Inferior parietal cortex (tissue), 1 donor: ENCODE data around the gene TMEM9.

Source experiments
- DNase-seq: peaks from one replicate; pipeline ENCODE4 v3.0.0-alpha.2; 2016; ENCODE audit errors: extremely low spot score

Gene TMEM9

GRCh38 chr1:201154389-201155165, at the start of gene TMEM9:
TMEM9 (minus strand) TSS chr1:201154474; CDS start chr1:201153923, 551 bp downstream.
- DNase-seq = peak; percentile 97

GRCh38 chr1:201198598-201198997, 44.3 kb upstream of the TMEM9 start:
- no peak for DNase-seq

- no peak for DNase-seq
Observed at GRCh38 chr1:201194046-201194445, 39.8 kb upstream of the TMEM9 start.

- no peak for DNase-seq
Observed at GRCh38 chr1:201192261-201192788, 38.1 kb upstream of the TMEM9 start.

- no peak for DNase-seq
Observed at GRCh38 chr1:201191653-201192260, 37.5 kb upstream of the TMEM9 start.

- no peak for DNase-seq
Observed at GRCh38 chr1:201190624-201191051, 36.4 kb upstream of the TMEM9 start, which contains the start of gene IGFN1. IGFN1 (plus strand) TSS chr1:201190824; CDS start chr1:201193294, 2,470 bp downstream.

- no peak for DNase-seq
Observed at GRCh38 chr1:201190005-201190404, 35.7 kb upstream of the TMEM9 start.

- no peak for DNase-seq
Observed at GRCh38 chr1:201189085-201189484, 34.8 kb upstream of the TMEM9 start.

- no peak for DNase-seq
Observed at GRCh38 chr1:201186192-201186591, 31.9 kb upstream of the TMEM9 start.

- DNase-seq = no peak
Observed at GRCh38 chr1:201185527-201186128, 31.4 kb upstream of the TMEM9 start.

- no peak for DNase-seq
Observed at GRCh38 chr1:201185123-201185453, 30.8 kb upstream of the TMEM9 start.

- DNase-seq = peak; percentile 27
Observed at GRCh38 chr1:201184307-201185122, 30.2 kb upstream of the TMEM9 start.

GRCh38 chr1:201183753-201184152, 29.5 kb upstream of the TMEM9 start:
- DNase-seq = no peak

GRCh38 chr1:201183209-201183608, 28.9 kb upstream of the TMEM9 start:
- DNase-seq = no peak

- no peak for DNase-seq
Observed at GRCh38 chr1:201181726-201182125, 27.5 kb upstream of the TMEM9 start.

GRCh38 chr1:201181323-201181722, 27.0 kb upstream of the TMEM9 start:
- no peak for DNase-seq

- DNase-seq = no peak
Observed at GRCh38 chr1:201180901-201181300, 26.6 kb upstream of the TMEM9 start.

GRCh38 chr1:201180141-201180540, 25.9 kb upstream of the TMEM9 start:
- DNase-seq = no peak

GRCh38 chr1:201178718-201179117, 24.4 kb upstream of the TMEM9 start:
- DNase-seq = no peak

GRCh38 chr1:201176940-201177339, 22.7 kb upstream of the TMEM9 start:
- no peak for DNase-seq

- no peak for DNase-seq
Observed at GRCh38 chr1:201175820-201176500, 21.7 kb upstream of the TMEM9 start.
